ENCODE results near the gene HES4.

DNA sequence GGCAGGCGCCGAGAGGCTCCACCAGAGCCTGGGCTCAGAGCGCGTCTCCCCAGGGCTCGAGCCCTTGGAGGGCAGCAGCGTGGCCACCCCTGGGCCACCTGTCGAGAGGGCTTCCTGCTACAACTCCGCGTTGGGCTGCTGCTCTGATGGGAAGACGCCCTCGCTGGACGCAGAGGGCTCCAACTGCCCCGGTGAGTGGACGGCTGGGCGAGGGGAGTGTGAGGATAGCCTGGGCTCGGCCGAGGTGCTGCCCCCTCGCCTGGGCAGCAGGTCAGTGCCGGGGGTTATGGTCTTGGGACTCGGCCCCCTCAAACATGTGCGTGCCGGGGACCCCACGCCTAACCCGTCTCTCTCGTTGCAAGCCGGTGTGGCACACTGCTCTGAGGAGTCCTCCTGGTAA lies 46.9 kb upstream of the HES4 start:
- TF ChIP-seq, protein P1, sequence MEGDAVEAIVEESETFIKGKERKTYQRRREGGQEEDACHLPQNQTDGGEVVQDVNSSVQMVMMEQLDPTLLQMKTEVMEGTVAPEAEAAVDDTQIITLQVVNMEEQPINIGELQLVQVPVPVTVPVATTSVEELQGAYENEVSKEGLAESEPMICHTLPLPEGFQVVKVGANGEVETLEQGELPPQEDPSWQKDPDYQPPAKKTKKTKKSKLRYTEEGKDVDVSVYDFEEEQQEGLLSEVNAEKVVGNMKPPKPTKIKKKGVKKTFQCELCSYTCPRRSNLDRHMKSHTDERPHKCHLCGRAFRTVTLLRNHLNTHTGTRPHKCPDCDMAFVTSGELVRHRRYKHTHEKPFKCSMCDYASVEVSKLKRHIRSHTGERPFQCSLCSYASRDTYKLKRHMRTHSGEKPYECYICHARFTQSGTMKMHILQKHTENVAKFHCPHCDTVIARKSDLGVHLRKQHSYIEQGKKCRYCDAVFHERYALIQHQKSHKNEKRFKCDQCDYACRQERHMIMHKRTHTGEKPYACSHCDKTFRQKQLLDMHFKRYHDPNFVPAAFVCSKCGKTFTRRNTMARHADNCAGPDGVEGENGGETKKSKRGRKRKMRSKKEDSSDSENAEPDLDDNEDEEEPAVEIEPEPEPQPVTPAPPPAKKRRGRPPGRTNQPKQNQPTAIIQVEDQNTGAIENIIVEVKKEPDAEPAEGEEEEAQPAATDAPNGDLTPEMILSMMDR (optimal IDR thresholded peaks at IDR 0.05 in 1 of 3, IDR thresholded peaks at IDR 0.05 in 1 of 3, conservative IDR thresholded peaks at IDR 0.05 in 1 of 3; ENCODE audit: extremely low read depth in 1 of 3, insufficient read depth in 2 of 3, low read length in 3 of 3): no peak
- no peak for TF ChIP-seq EZH2 (IDR thresholded peaks at IDR 0.05; ENCODE audit: low read length)
